ENCODE measurements around the gene PELI1. TPM values are rescaled to one million over a fixed set of nuclear protein-coding genes. Genes with fewer than 3 reads are reported as not detected.

Gene PELI1
- total and polyA plus RNA-seq, 2 of the 8 experiments (the other 6 are each of a cell fraction or from before 2014, with no cell fraction given), result 21.8 to 57.1 TPM

GRCh38 chr2:64165706-64166105 lies 21.5 kb upstream of the PELI1 start:
- H3K14ac ChIP-seq (ENCODE audit: insufficient read length), result no peak overlapping the region
- H3K36me3 ChIP-seq (ENCODE audit: control insufficient read depth in 2 of 4, insufficient read depth in 4 of 4, low read length in 3 of 4), result no peaks in the 10 kb centered on the region
- H4K5ac ChIP-seq (ENCODE audit: insufficient read length, low read depth, low read length), result no peak overlapping the region
- no peak overlapping the region for H2BK15ac ChIP-seq (ENCODE audit: low read length)
- 88% methylated on average over 1 of the region's 1 CpG; no CpG with 5 or more reads in 1 of the 2 experiments for WGBS, 2 experiments (ENCODE audit: extremely low coverage in 1 of 2, insufficient coverage in 1 of 2, insufficient read length in 1 of 2, insufficient replicate concordance in 2 of 2, low coverage in 1 of 2, low lambda C conversion rate in 2 of 2, missing lambda C conversion rate in 1 of 2)
- H3K27ac ChIP-seq (ENCODE audit: low read depth, low read length), result no peak overlapping the region
- ChIA-PET CTCF (ENCODE audit: partially characterized antibody) (no interaction called here), POLR2A (ENCODE audit: partially characterized antibody) (no interaction called here)
- H2BK12ac ChIP-seq (ENCODE audit: low read depth, low read length), result no peak overlapping the region
- H2AFZ ChIP-seq (ENCODE audit: low read length), result no peak overlapping the region
- no peak overlapping the region for H2BK5ac ChIP-seq (ENCODE audit: low read depth, low read length)
- H3K23me2 ChIP-seq (ENCODE audit: low read depth, low read length), result no peaks in the 10 kb centered on the region
- H3K9ac ChIP-seq (replicated peaks in 1 of 4; ENCODE audit: extremely low read depth in 1 of 4, low read depth in 3 of 4, low read length in 3 of 4), result no peak overlapping the region
- no peaks in the 10 kb centered on the region for H4K20me1 ChIP-seq (replicated peaks in 1 of 2; ENCODE audit: control insufficient read depth in 1 of 2, insufficient read depth in 2 of 2, low read length in 2 of 2)
- no peak overlapping the region for H3K4me2 ChIP-seq (ENCODE audit: insufficient read depth in 1 of 2, low read depth in 2 of 2, low read length in 2 of 2)
- H3K9me3 ChIP-seq (ENCODE audit: insufficient read depth in 2 of 2, low read depth in 1 of 2, low read length in 1 of 2), result no peaks in the 10 kb centered on the region
- no peaks in the 10 kb centered on the region for H3K79me1 ChIP-seq (ENCODE audit: low read depth, low read length)
- no peaks in the 10 kb centered on the region for H3K79me2 ChIP-seq (ENCODE audit: control insufficient read depth in 1 of 2, insufficient read depth in 2 of 2, low read length in 2 of 2)
- no peak overlapping the region for H2BK20ac ChIP-seq (ENCODE audit: low read length)
- H3K4me1 ChIP-seq (replicated peaks in 1 of 4; ENCODE audit: control insufficient read depth in 3 of 4, insufficient read depth in 4 of 4, low read length in 3 of 4), result no peaks in the 10 kb centered on the region
- no peak overlapping the region for H3K18ac ChIP-seq (ENCODE audit: extremely low read depth, low read length)
- no peak overlapping the region for H2AK5ac ChIP-seq (ENCODE audit: low read depth, low read length)
- H3K56ac ChIP-seq (replicated peaks; ENCODE audit: insufficient read length, low read depth, low read length), result no peak overlapping the region
- no peak overlapping the region for H3K23ac ChIP-seq (ENCODE audit: insufficient read length)
- no peak overlapping the region for H4K8ac ChIP-seq (ENCODE audit: extremely low read depth, insufficient read depth, low read length)
- H2BK120ac ChIP-seq (replicated peaks; ENCODE audit: low read depth, low read length), result no peak overlapping the region
- H3K27me3 ChIP-seq (replicated peaks in 1 of 4; ENCODE audit: control insufficient read depth in 3 of 4, extremely low read depth in 1 of 4, insufficient read depth in 3 of 4, low read length in 3 of 4), result peaks cover 0 to 1% (median 0%) of the 10 kb centered on the region in 4 experiments; a peak in 1 of 7 replicates
- FAIRE-seq (no peak), DNase-seq (ENCODE audit: low read depth in 1 of 2, low spot score in 2 of 2) (no peak)
- no peak overlapping the region for H4K91ac ChIP-seq (replicated peaks; ENCODE audit: insufficient read length, low read length)
- H3K4me3 ChIP-seq (ENCODE audit: extremely low read depth in 1 of 4, insufficient read depth in 2 of 4, low read depth in 3 of 4, low read length in 4 of 4), result no peak overlapping the region
- H3K4ac ChIP-seq (replicated peaks; ENCODE audit: insufficient read length, low read depth, low read length), result no peak overlapping the region
- no peak for TF ChIP-seq BCL11A (IDR thresholded peaks at IDR 0.05; ENCODE audit: low read depth in 2 of 2, low read length in 2 of 2)
